PFSK-1 (cell line): ENCODE measurements around the gene HOXA9.

ENCODE experiments used
- POLR2AphosphoS5 ChIP-seq: IDR thresholded peaks from 2 replicates; pipeline ENCODE4 v1.6.1; 2012; ENCODE audit warnings: low read depth, mild to moderate bottlenecking, control low read depth, low read length, moderate library complexity
- SIN3A ChIP-seq: IDR thresholded peaks from 2 replicates; pipeline ENCODE4 v1.6.1; 2012; ENCODE audit warnings: mild to moderate bottlenecking, low read length, moderate library complexity, borderline replicate concordance; ENCODE audit not compliant: insufficient read depth
- TAF1 ChIP-seq: IDR thresholded peaks from 2 replicates; pipeline ENCODE4 v1.6.1; 2012; ENCODE audit warnings: low read length, control low read depth, borderline replicate concordance; ENCODE audit not compliant: insufficient read depth

DNA sequence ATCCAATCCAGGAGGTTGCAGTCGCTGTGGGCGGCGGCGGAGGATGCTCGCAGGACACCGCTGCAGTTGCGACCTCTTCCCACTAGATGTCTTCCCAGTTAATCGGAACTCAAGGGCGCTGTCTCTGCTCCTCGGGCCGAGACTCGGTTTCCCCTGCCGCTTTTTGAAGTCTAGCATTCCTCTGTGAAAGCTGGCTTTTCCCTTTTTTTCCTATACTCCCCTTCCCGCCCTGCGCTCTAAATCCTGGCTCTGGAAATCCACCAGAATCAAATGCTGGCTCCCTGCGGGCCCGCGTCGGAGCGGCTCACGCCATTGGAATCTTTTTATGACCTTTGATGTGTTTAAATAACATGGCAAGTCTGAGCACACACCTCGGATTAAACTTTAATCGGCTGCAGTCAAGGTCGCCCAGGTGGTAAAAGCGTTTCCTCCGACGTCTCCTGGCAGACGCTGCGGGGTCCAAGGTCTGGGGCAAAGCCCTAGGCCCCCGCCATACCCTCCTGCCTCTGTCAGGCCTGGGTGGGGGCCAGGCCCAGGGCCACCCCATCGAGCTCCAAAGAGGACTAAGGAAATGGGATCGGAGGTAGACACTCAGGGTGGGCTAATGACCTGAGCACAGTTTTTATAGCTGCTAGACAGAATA is 45.2 kb upstream of the HOXA9 start:
- TF ChIP-seq TAF1 (no peak), SIN3A (no peak), POLR2AphosphoS5 (no peak)
